ENCODE measurements around the gene C14orf132.

C14orf132 gene

GRCh38 chr14:96081224-96081623 is 42.1 kb downstream of the C14orf132 start:
- H3K4me2 ChIP-seq (ENCODE audit: low read length), result no peak overlapping the region
- no peaks in the 10 kb centered on the region for H3K27me3 ChIP-seq (ENCODE audit: insufficient read depth, low read length)
- H4K20me1 ChIP-seq (ENCODE audit: insufficient read depth, low read length), result no peaks in the 10 kb centered on the region
- TF ChIP-seq CTCF (IDR thresholded peaks at IDR 0.05; ENCODE audit: low read length), result no peak
- TF ChIP-seq EZH2 (IDR thresholded peaks at IDR 0.05; ENCODE audit: borderline replicate concordance, low read length), result no peak
- no peaks in the 10 kb centered on the region for H3F3A ChIP-seq (ENCODE audit: insufficient read depth, low read length)
- H3K79me2 ChIP-seq (ENCODE audit: insufficient read depth, low read length), result no peaks in the 10 kb centered on the region
- H3K27ac ChIP-seq (ENCODE audit: low read depth, low read length, poor library complexity, severe bottlenecking), result no peak overlapping the region
- H3K9me2 ChIP-seq (ENCODE audit: low read depth, low read length), result no peaks in the 10 kb centered on the region
- H3K4me3 ChIP-seq (ENCODE audit: low read depth, low read length, poor library complexity, severe bottlenecking), result no peak overlapping the region
- H3K36me3 ChIP-seq (ENCODE audit: insufficient read depth, low read length), result no peaks in the 10 kb centered on the region
- no peaks in the 10 kb centered on the region for H3K9me3 ChIP-seq (ENCODE audit: low read length)
- H3K4me1 ChIP-seq (ENCODE audit: insufficient read depth, low read length, severe bottlenecking), result peaks cover 25% of the 10 kb centered on the region
- no peak overlapping the region for H3K9ac ChIP-seq (ENCODE audit: low read length)
- H2AFZ ChIP-seq (ENCODE audit: low read length), result no peak overlapping the region

GRCh38 chr14:96081767-96082400 is 42.7 kb downstream of the C14orf132 start:
- TF ChIP-seq EZH2 (IDR thresholded peaks at IDR 0.05; ENCODE audit: borderline replicate concordance, low read length) (no peak), CTCF (IDR thresholded peaks at IDR 0.05; ENCODE audit: low read length) (no peak)
- Histone ChIP-seq H3K4me3 (ENCODE audit: low read depth, low read length, poor library complexity, severe bottlenecking) (no peak overlapping the region), H3F3A (ENCODE audit: insufficient read depth, low read length) (no peaks in the 10 kb centered on the region), H2AFZ (ENCODE audit: low read length) (no peak overlapping the region), H3K9me2 (ENCODE audit: low read depth, low read length) (no peaks in the 10 kb centered on the region), H3K9me3 (ENCODE audit: low read length) (no peaks in the 10 kb centered on the region), H3K9ac (ENCODE audit: low read length) (no peak overlapping the region), H3K4me1 (ENCODE audit: insufficient read depth, low read length, severe bottlenecking) (peaks cover 25% of the 10 kb centered on the region), H3K27me3 (ENCODE audit: insufficient read depth, low read length) (no peaks in the 10 kb centered on the region), H3K4me2 (ENCODE audit: low read length) (no peak overlapping the region), H4K20me1 (ENCODE audit: insufficient read depth, low read length) (no peaks in the 10 kb centered on the region), H3K79me2 (ENCODE audit: insufficient read depth, low read length) (no peaks in the 10 kb centered on the region), H3K36me3 (ENCODE audit: insufficient read depth, low read length) (no peaks in the 10 kb centered on the region), H3K27ac (ENCODE audit: low read depth, low read length, poor library complexity, severe bottlenecking) (no peak overlapping the region)

- no peaks in the 10 kb centered on the region for H3K36me3 ChIP-seq (ENCODE audit: insufficient read depth, low read length)
- H3F3A ChIP-seq (ENCODE audit: insufficient read depth, low read length), result no peaks in the 10 kb centered on the region
- no peaks in the 10 kb centered on the region for H3K79me2 ChIP-seq (ENCODE audit: insufficient read depth, low read length)
- TF ChIP-seq CTCF (IDR thresholded peaks at IDR 0.05; ENCODE audit: low read length) (no peak), EZH2 (IDR thresholded peaks at IDR 0.05; ENCODE audit: borderline replicate concordance, low read length) (no peak)
- H3K9me3 ChIP-seq (ENCODE audit: low read length), result no peaks in the 10 kb centered on the region
- H2AFZ ChIP-seq (ENCODE audit: low read length), result no peak overlapping the region
- H3K4me2 ChIP-seq (ENCODE audit: low read length), result no peak overlapping the region
- no peak overlapping the region for H3K4me3 ChIP-seq (ENCODE audit: low read depth, low read length, poor library complexity, severe bottlenecking)
- no peaks in the 10 kb centered on the region for H4K20me1 ChIP-seq (ENCODE audit: insufficient read depth, low read length)
- H3K4me1 ChIP-seq (ENCODE audit: insufficient read depth, low read length, severe bottlenecking), result peaks cover 18% of the 10 kb centered on the region
- no peaks in the 10 kb centered on the region for H3K9me2 ChIP-seq (ENCODE audit: low read depth, low read length)
- no peak overlapping the region for H3K9ac ChIP-seq (ENCODE audit: low read length)
- H3K27me3 ChIP-seq (ENCODE audit: insufficient read depth, low read length), result no peaks in the 10 kb centered on the region
- no peak overlapping the region for H3K27ac ChIP-seq (ENCODE audit: low read depth, low read length, poor library complexity, severe bottlenecking)
Observed at GRCh38 chr14:96082420-96083300, 43.5 kb downstream of the C14orf132 start.
